Measurements from ENCODE around the gene CALML5.

CALML5 gene

DNA sequence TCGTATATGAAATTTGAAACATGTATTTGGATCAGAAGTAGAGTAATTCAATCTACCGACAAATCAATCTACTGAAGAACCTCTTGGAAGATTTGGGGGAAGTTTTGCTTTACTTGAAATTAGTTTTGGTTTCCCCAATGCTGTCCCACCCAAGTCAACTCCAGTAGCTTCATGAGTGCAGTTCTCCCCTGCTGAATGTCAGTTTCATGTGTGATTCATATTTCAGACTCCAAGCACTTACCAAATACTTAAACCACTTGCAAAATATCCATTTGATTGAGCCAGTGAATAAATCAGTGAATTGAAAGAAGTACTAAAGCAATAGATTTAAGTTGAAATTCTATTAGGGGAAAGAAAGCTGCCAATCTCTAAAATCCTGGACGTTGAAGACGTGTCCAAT is 9.3 kb downstream of the CALML5 start:
- no peak for DNase-seq (ENCODE audit: extremely low read depth, low read depth)
- no peak overlapping the region for H3K4me3 ChIP-seq (replicated peaks; ENCODE audit: low read depth, low read length)
- TF ChIP-seq CTCF (IDR thresholded peaks at IDR 0.05; ENCODE audit: low read depth, low read length, missing control alignments): no peak

- no peak overlapping the region for H3K4me3 ChIP-seq (replicated peaks; ENCODE audit: low read depth, low read length)
- no peak for TF ChIP-seq CTCF (IDR thresholded peaks at IDR 0.05; ENCODE audit: low read depth, low read length, missing control alignments)
- DNase-seq (ENCODE audit: extremely low read depth, low read depth): no peak
Observed at GRCh38 chr10:5488272-5489161, 10.9 kb downstream of the CALML5 start.

- DNase-seq (ENCODE audit: extremely low read depth, low read depth): no peak
- H3K4me3 ChIP-seq (replicated peaks; ENCODE audit: low read depth, low read length): no peak overlapping the region
- no peak for TF ChIP-seq CTCF (IDR thresholded peaks at IDR 0.05; ENCODE audit: low read depth, low read length, missing control alignments)
Observed at GRCh38 chr10:5486853-5487235, 12.5 kb downstream of the CALML5 start.

DNA sequence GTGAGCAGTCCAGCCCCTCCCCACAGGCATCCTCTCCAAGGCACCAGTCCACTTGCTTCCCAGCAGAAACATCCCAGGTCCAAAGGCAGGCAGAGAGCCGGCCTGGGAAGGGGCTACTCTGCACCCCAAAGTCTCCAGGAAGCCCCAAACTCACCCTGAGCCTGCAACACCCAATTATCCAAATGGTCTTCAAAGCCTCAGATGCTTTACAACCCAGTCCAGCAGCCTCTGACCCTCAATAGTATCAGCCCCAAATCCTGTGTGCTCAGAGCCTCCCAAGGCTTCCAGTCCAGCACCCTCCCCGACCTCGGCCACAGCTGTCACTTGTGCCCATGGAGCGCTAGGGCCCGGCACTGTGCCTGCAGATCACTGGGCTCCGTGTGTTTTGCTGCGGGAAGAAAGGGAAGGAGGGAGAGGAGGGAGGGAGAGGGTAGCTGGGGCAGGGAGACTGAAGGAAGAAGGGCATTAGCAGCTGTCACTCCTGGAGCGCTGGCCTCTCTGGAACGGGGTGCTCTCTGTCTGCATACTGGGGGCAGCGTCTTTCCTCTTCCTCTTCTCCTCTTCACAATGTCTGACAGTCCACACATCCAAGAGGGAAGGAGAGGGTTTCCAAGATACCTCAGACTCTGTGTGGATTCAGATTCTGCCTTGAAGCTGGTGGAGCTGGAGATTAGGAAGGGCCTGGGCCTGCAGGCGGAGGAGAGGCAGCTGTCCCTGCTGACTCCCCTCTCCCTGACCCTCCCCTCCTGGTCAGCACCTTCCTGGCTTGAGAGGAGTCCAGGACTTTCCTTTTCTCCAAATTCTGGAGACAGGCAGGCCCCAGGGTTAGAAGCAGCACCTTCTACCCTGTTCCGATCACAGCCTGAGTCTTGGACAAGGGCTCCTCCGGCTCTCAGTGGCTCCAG is 13.2 kb downstream of the CALML5 start:
- DNase-seq (ENCODE audit: extremely low read depth, low read depth): no peak
- TF ChIP-seq CTCF (IDR thresholded peaks at IDR 0.05; ENCODE audit: low read depth, low read length, missing control alignments): no peak
- no peak overlapping the region for H3K4me3 ChIP-seq (replicated peaks; ENCODE audit: low read depth, low read length)

GRCh38 chr10:5485290-5485689 is 14.1 kb downstream of the CALML5 start:
- no peak for DNase-seq (ENCODE audit: extremely low read depth, low read depth)
- TF ChIP-seq CTCF (IDR thresholded peaks at IDR 0.05; ENCODE audit: low read depth, low read length, missing control alignments): no peak
- no peak overlapping the region for H3K4me3 ChIP-seq (replicated peaks; ENCODE audit: low read depth, low read length)

DNA sequence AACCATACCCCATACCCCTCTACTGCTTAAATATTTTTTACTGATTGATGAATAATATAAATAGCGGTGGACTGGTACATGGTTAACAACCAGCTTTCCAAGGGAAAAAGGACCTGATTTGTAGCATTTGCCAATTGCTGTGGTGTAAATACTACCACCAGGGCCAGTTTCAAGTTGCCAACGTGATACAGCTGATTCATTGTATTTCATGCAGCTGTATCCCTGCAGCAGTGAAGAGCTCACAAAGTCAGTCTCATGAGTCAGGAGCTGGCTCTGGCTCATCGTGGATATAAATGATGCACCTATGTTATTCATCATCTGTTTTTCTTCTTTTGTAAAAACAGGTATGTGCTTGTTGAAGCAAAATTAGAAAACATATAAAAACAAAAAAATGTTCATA is 15.2 kb downstream of the CALML5 start:
- no peak for TF ChIP-seq CTCF (IDR thresholded peaks at IDR 0.05; ENCODE audit: low read depth, low read length, missing control alignments)
- no peak for DNase-seq (ENCODE audit: extremely low read depth, low read depth)
- H3K4me3 ChIP-seq (replicated peaks; ENCODE audit: low read depth, low read length): no peak overlapping the region
